GM18517 (cell line): ENCODE data around the gene COL6A1.

Experiments
- ATAC-seq: cut with Tn5 transposase; IDR thresholded peaks from one replicate; pipeline ENCODE4 v1.9.1; 2021; ENCODE audit warnings: mild to moderate bottlenecking, moderate library complexity; ENCODE audit not compliant: unreplicated experiment

COL6A1 gene

GRCh38 chr21:45981151-45982091 is at the start of gene COL6A1:
TSS of gene COL6A1 (plus strand) at chr21:45981770. CDS start at chr21:45981851, 81 bp downstream.
- ATAC-seq, result no peak

- ATAC-seq, result no peak
Observed at GRCh38 chr21:45932922-45933502, 48.6 kb upstream of the COL6A1 start.

DNA sequence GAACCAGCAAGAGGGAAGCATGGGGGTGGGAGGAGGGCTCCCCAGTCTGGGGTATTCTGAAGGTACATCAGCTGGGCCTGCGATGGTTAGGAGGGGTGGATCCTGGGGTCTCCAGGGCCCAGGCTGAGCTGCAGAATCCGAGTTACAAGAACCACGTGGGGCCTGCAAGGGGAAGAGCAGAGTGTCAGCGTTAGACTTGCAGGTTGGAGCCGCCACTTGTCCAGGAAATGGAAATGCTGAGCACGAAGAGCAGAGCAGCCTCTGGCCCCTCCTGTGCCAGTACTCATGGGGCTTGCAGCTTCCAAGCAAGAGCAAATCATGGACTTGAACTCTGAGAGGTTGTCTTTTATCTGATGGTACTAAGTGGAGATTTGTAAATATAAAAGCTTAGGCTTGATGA is 47.5 kb upstream of the COL6A1 start:
- ATAC-seq, result no peak

- no peak for ATAC-seq
Observed at GRCh38 chr21:45934554-45934953, 47.0 kb upstream of the COL6A1 start.

DNA sequence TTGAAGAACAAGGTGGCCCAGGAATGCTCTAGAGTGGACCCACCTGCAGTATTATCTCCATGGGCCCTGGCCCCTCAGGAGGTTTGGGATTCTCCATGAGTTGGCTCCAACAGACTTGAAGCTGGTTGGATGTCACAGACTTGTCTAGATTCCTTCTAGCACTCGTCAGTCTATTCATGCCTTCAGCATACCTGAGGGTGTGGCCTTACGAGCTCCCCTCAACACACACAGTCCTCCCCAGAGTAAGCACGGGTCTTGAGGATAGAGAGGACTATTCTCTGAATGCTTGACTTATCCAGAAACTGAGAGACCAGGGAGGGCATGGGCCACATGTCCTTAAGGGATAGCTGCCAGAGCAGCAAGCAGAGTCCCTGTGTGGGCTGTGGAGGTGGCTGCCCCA is 45.9 kb upstream of the COL6A1 start:
- no peak for ATAC-seq

DNA sequence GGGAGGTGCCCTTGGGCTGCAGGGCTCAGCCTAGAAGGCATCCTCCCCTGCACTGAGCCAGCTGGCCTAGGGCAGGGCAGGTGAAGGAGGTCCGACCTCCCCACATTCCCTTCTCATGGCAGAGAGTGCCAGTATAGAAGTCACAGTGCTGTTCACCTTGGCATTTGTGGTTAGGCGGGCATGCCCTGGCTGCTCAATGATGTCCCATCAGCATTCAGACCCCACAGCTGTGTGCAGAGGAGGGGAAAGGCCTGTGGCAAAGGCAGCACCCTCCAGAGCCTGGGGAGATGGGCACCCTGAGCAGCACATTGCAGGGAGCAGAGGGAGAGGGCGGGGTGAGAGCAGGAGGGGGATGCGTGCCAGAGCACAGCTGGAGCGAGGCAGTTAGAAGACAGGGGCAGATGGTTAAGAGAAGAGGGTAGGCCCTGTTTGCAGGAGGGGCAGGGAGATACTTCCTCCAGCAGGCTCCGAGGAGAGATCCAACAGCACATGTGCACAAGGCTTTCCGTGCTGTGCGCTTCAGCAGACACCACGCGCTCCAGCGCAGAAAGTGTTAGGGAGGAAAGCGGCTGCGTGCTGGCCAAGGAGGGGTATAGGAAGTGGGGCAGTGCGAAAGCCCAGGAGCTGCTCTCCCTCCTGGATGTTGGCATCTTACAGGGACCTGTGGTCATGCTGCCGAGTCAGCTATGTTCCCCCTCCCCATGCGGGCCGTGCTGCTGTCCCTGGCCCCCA is 43.7 kb upstream of the COL6A1 start:
- no peak for ATAC-seq

GRCh38 chr21:45938453-45938755 is 43.2 kb upstream of the COL6A1 start:
- no peak for ATAC-seq

DNA sequence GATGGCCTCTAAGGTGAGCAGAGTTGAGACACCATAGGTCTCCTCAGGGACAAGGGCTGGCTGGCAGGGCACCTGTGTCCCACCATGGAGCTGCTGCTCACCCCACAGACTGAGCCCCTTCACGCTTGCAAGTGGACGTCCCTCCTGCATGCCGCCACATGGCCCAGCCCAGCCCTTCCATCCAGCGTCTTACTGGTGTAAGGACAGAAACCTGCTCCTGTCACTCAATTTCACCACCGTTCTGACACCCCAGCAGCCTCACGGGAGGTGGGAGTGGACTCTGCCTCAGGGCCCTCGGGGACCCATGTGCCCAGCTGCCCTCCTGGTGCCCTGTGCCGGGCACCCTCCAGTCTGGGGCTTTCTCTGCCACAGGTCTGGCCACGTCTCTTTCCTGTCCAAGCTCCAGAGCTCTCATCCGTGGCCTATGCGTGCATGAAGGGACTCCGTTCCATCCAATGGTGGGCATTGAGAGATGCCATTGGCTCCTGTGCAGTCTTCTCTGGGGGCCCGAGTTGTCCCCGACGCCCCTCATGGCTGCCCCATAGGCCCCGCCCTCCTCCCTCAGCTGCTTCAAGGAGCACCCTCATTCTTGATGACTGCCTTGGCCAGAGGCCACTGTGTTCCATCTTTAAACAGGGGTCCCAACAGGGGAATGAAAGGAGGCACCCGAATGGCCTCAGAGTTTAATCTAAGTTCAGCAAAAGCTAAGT is 42.6 kb upstream of the COL6A1 start:
- no peak for ATAC-seq

GRCh38 chr21:45939521-45940045 is 42.0 kb upstream of the COL6A1 start:
- no peak for ATAC-seq

DNA sequence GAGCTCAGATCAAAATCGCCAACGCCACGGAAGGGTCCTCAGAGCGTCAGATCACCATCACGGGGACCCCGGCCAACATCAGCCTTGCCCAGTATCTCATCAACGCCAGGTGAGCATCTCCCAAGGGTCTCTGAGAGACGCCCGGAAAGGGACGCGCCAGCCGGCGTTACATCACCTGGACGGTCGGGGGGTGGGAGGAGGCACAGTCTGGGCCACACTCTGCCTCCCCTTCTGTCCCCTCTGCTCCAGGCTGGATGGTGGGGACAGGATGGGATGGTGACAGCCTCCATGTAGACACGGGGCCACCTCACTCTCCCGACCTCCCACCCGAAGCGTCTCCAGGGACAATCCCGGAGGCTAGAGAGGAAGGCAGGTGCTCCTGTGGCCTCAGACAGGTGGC is 41.5 kb upstream of the COL6A1 start:
- no peak for ATAC-seq

- ATAC-seq, result no peak
Observed at GRCh38 chr21:45940621-45941337, 40.8 kb upstream of the COL6A1 start.

GRCh38 chr21:45941338-45941710 is 40.2 kb upstream of the COL6A1 start:
- no peak for ATAC-seq

DNA sequence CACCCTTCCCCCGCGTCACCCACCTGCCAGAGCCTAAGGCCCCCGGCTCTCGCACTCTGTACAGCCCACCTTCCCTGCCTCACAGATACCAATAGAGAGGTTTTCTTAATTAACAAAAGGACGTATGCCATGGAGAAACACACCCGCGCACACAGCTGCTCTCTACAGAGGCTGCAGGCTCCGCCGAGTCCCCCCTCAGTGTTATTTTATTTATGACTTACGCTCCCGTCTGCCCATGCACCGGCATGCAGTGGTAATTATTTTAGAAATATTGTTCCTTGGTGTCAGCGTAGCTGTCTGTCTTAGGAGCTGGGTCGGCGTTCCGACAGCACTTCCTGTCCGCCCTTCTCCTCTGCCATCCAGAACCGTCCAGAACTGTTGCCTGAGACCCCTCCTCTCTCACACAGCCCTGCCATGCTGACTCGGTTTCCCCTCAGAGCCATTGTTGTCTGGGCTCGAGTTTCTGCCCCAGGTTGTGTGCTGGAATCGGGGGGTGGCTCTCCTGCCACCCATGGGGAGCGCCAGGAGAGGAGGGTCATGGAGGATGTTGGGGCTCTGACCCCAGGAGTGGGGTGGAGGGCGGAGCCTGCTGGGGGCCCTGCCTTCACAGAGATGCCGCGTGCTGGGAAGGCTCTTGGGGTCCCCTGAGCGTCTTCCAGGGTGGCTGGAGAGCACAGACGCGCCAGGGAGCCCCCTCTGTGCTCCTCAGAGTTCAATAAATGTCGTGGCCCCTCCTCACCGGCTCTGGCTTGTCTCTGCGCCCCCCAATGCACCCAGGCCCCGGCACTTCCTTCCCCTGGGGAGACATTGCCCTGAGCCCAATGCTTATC is 39.6 kb upstream of the COL6A1 start:
- ATAC-seq, result no peak

- ATAC-seq, result no peak
Observed at GRCh38 chr21:45942755-45943629, 38.6 kb upstream of the COL6A1 start.

GRCh38 chr21:45943630-45944540 is 37.7 kb upstream of the COL6A1 start:
- ATAC-seq, result no peak

DNA sequence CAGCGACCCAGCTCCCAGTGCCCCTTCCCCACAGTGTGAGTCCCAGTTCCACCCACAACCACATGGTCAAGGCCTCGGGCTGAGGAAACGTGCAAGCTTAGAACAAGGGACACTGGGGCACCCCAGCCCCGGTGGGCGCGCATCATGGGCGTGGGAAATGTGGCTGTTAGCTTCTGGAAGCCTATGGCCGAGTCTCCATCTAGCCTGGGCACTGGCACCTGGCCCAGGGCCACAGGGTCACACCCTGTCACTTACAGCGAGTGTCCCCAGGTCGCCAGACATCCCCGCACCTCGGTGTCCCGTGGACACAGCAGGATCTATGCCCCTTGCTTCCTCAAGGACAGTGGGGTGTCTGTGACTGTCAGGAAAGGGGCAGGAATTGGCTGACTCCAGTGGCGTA is 37.0 kb upstream of the COL6A1 start:
- ATAC-seq, result no peak

DNA sequence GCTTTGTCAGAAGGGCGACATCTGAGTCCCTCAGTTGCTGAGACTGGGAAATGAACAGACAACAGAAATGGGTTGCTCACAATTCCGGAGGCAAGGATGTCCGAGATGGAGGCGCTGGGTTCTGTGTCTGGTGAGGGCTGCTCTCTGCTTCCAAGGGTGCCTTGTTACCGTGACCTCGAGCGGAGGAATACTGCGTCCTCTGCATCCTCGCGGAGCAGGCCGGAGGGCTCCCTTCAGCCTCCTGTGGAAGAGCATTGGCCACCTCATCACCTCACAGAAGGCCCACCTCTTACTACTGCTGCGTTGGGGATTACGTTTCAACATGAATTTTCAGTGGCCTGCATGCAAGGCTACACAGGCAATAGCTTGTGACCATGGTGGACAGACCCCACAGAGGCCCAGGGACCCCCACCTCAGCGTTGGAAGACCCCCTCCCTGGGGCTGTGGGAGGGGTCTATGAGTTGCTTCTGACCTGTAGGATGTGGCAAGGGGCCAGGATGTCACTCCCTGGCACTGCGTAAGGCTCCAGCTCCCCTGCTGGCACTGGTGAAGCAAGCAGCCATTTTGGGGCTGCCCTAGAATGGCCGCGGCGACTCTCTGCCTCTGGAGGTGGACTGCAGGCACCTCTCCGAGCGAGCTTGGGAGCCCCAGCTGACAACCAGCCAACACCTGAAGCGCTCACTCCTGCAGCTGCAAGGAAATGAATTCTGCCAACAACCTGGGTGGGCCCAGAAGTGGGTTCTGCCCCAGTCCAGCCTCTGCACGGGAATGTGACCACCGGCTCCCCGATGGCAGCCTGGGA is 36.3 kb upstream of the COL6A1 start:
- ATAC-seq, result no peak
